ENCODE results near the gene DMWD.

DMWD gene

DNA sequence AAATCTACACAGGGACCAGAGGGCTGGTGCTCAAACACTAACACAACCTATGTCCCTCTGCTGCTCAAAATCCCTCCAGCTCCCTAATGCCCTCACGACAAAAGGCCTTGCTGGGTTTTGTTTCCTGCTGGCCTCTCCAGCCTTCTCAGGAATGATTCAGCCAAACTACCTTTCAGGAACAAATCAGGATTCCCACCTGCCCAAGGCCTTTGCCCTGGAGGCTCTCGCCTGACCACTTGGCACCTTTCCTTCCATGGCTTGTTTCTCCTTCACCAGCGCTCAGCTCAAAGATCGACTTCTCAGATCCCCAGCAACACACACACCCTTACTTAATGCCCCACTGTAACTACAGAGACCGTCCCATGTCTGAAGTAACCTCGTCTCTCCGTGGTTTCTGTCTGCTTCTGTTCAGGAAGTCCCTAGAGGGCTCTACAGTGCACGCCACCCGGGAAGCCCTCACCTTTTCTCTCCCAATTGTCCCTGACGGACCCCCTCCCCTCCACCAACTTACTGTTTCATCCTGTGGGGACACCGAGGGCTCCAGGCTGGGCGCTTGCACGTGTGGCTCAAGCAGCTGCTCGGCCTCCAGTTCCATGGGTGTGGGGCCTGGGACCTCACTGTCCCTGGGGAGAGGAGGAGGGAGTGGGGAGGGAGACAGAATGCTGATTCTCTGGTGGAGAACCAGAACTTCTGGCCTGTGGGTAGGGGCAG lies 20.4 kb downstream of the DMWD start:
- no peaks in the 10 kb centered on the region for H3K9me3 ChIP-seq (ENCODE audit: insufficient read depth, low read length)
- no peaks in the 10 kb centered on the region for H3K79me2 ChIP-seq (ENCODE audit: insufficient read depth, low read length)
- peaks cover 4% of the 10 kb centered on the region; the same call in 1 of the 2 replicates for H3F3A ChIP-seq (ENCODE audit: insufficient read depth)
- H3K4me3 ChIP-seq (ENCODE audit: insufficient read depth, low read length, poor library complexity, severe bottlenecking) = no peak overlapping the region
- H4K20me1 ChIP-seq (ENCODE audit: low read depth, low read length) = no peaks in the 10 kb centered on the region
- H3K9me2 ChIP-seq (replicated peaks; ENCODE audit: insufficient read depth, low read length) = no peaks in the 10 kb centered on the region
- no peak for TF ChIP-seq EZH2phosphoT487 (conservative IDR thresholded peaks at IDR 0.05; ENCODE audit: low read length)
- TF ChIP-seq, protein P1, sequence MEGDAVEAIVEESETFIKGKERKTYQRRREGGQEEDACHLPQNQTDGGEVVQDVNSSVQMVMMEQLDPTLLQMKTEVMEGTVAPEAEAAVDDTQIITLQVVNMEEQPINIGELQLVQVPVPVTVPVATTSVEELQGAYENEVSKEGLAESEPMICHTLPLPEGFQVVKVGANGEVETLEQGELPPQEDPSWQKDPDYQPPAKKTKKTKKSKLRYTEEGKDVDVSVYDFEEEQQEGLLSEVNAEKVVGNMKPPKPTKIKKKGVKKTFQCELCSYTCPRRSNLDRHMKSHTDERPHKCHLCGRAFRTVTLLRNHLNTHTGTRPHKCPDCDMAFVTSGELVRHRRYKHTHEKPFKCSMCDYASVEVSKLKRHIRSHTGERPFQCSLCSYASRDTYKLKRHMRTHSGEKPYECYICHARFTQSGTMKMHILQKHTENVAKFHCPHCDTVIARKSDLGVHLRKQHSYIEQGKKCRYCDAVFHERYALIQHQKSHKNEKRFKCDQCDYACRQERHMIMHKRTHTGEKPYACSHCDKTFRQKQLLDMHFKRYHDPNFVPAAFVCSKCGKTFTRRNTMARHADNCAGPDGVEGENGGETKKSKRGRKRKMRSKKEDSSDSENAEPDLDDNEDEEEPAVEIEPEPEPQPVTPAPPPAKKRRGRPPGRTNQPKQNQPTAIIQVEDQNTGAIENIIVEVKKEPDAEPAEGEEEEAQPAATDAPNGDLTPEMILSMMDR (IDR thresholded peaks at IDR 0.05; ENCODE audit: insufficient read depth, low read length, poor library complexity, severe bottlenecking) = no peak
- no peaks in the 10 kb centered on the region for H3K27me3 ChIP-seq (ENCODE audit: low read length)
- H3K4me2 ChIP-seq (ENCODE audit: low read depth, low read length, poor library complexity, severe bottlenecking) = no peak overlapping the region
- no peak overlapping the region for H2AFZ ChIP-seq (ENCODE audit: low read depth, low read length, severe bottlenecking)
- H3K27ac ChIP-seq (ENCODE audit: low read depth, low read length) = no peak overlapping the region
- H3K36me3 ChIP-seq (ENCODE audit: low read length) = no peaks in the 10 kb centered on the region
- H3K9ac ChIP-seq (ENCODE audit: low read length) = no peak overlapping the region

GRCh38 chr19:45771311-45771933 lies 21.2 kb downstream of the DMWD start:
- H3K9me2 ChIP-seq (replicated peaks; ENCODE audit: insufficient read depth, low read length) = no peaks in the 10 kb centered on the region
- no peak overlapping the region for H3K9ac ChIP-seq (ENCODE audit: low read length)
- H3F3A ChIP-seq (ENCODE audit: insufficient read depth) = peaks cover 4% of the 10 kb centered on the region; the same call in 1 of the 2 replicates
- TF ChIP-seq, protein P1 (IDR thresholded peaks at IDR 0.05; ENCODE audit: insufficient read depth, low read length, poor library complexity, severe bottlenecking) = no peak
- TF ChIP-seq EZH2phosphoT487 (conservative IDR thresholded peaks at IDR 0.05; ENCODE audit: low read length) = no peak
- H3K36me3 ChIP-seq (ENCODE audit: low read length) = no peaks in the 10 kb centered on the region
- no peak overlapping the region for H3K4me2 ChIP-seq (ENCODE audit: low read depth, low read length, poor library complexity, severe bottlenecking)
- H4K20me1 ChIP-seq (ENCODE audit: low read depth, low read length) = no peaks in the 10 kb centered on the region
- H3K27ac ChIP-seq (ENCODE audit: low read depth, low read length) = no peak overlapping the region
- no peaks in the 10 kb centered on the region for H3K9me3 ChIP-seq (ENCODE audit: insufficient read depth, low read length)
- no peak overlapping the region for H2AFZ ChIP-seq (ENCODE audit: low read depth, low read length, severe bottlenecking)
- no peak overlapping the region for H3K4me3 ChIP-seq (ENCODE audit: insufficient read depth, low read length, poor library complexity, severe bottlenecking)
- H3K27me3 ChIP-seq (ENCODE audit: low read length) = no peaks in the 10 kb centered on the region
- H3K79me2 ChIP-seq (ENCODE audit: insufficient read depth, low read length) = no peaks in the 10 kb centered on the region

- Histone ChIP-seq H3K9me3 (ENCODE audit: insufficient read depth, low read length) (no peaks in the 10 kb centered on the region), H3K79me2 (ENCODE audit: insufficient read depth, low read length) (no peaks in the 10 kb centered on the region), H3K4me3 (ENCODE audit: insufficient read depth, low read length, poor library complexity, severe bottlenecking) (peak overlapping the region; percentile 62), H2AFZ (ENCODE audit: low read depth, low read length, severe bottlenecking) (peak overlapping the region; percentile 23), H3K9ac (ENCODE audit: low read length) (peak overlapping the region; percentile 58), H3K9me2 (replicated peaks; ENCODE audit: insufficient read depth, low read length) (no peaks in the 10 kb centered on the region), H3F3A (ENCODE audit: insufficient read depth) (peaks cover 4% of the 10 kb centered on the region; the same call in 1 of the 2 replicates), H3K4me2 (ENCODE audit: low read depth, low read length, poor library complexity, severe bottlenecking) (peak overlapping the region; percentile 95), H3K27me3 (ENCODE audit: low read length) (no peaks in the 10 kb centered on the region), H3K27ac (ENCODE audit: low read depth, low read length) (peak overlapping the region; percentile 44), H4K20me1 (ENCODE audit: low read depth, low read length) (no peaks in the 10 kb centered on the region), H3K36me3 (ENCODE audit: low read length) (no peaks in the 10 kb centered on the region)
- TF ChIP-seq, protein P1 (IDR thresholded peaks at IDR 0.05; ENCODE audit: insufficient read depth, low read length, poor library complexity, severe bottlenecking) = peak; percentile 96
- TF ChIP-seq EZH2phosphoT487 (conservative IDR thresholded peaks at IDR 0.05; ENCODE audit: low read length) = no peak
Measured at GRCh38 chr19:45770192-45771101, 22.2 kb downstream of the DMWD start.

Data from SU-DHL-6 (cell line).